Measurements from ENCODE around the gene PRMT3. TPM values are rescaled to one million over a fixed set of nuclear protein-coding genes. Genes with fewer than 3 reads are reported as not detected.

PRMT3 gene
- total RNA-seq, 2 experiments from 2014 or later: 11.2 to 11.8 TPM

GRCh38 chr11:20558741-20559140 is 171.2 kb downstream of the PRMT3 start:
- no peak for TF ChIP-seq CTCF (IDR thresholded peaks at IDR 0.05)
- intact Hi-C loops (cut with DNase I, micrococcal nuclease): no loop called here
- ChIA-PET POLR2A (no interaction called here), CTCF (no interaction called here)
- no peak for ATAC-seq (ENCODE audit: poor library complexity)
- Mint-ChIP-seq H3K27ac (no peak overlapping the region), H3K4me3 (no peak overlapping the region), H3K36me3 (ENCODE audit: low read depth) (no peaks in the 10 kb centered on the region), H3K9me3 (peaks cover 11% of the 10 kb centered on the region), H3K4me1 (ENCODE audit: low read depth) (no peaks in the 10 kb centered on the region), H3K27me3 (peaks cover 23% of the 10 kb centered on the region)
- Histone ChIP-seq H3K27ac (ENCODE audit: low read depth in 1 of 2, low read length in 2 of 2) (no peak overlapping the region), H3K4me3 (ENCODE audit: low read length) (no peak overlapping the region), H3K9me3 (ENCODE audit: control insufficient read depth in 1 of 2, insufficient read depth in 1 of 2, low read length in 2 of 2) (peaks cover 0 to 7% of the 10 kb centered on the region in 2 experiments), H3K4me1 (ENCODE audit: insufficient read depth, low read length) (no peaks in the 10 kb centered on the region), H3K36me3 (ENCODE audit: insufficient read depth, low read length) (no peaks in the 10 kb centered on the region), H3K27me3 (ENCODE audit: control insufficient read depth in 1 of 2, insufficient read depth in 2 of 2, low read length in 2 of 2) (no peaks in the 10 kb centered on the region)
- no peak for DNase-seq

Other genes starting within 250 kb of the PRMT3 start
- under 1 TPM; 0.17 to 0.19 TPM for gene DBX1, start 227.2 kb upstream of the PRMT3 start, total RNA-seq
- gene HTATIP2, start 24.0 kb upstream of the PRMT3 start, total RNA-seq: 1 to 10 TPM; 8.1 to 9.8 TPM
- gene SLC6A5, start 211.9 kb downstream of the PRMT3 start, total RNA-seq: not detected

Data from CD4-positive, alpha-beta T cell (primary cell).